ENCODE data around the gene GOLGA6L6.
"Not testable (repeated sequence)": the region's sequence is repeated elsewhere in the genome, so short reads cannot be mapped to it uniquely, and the experiment has no call there.

GOLGA6L6 gene, protein sequence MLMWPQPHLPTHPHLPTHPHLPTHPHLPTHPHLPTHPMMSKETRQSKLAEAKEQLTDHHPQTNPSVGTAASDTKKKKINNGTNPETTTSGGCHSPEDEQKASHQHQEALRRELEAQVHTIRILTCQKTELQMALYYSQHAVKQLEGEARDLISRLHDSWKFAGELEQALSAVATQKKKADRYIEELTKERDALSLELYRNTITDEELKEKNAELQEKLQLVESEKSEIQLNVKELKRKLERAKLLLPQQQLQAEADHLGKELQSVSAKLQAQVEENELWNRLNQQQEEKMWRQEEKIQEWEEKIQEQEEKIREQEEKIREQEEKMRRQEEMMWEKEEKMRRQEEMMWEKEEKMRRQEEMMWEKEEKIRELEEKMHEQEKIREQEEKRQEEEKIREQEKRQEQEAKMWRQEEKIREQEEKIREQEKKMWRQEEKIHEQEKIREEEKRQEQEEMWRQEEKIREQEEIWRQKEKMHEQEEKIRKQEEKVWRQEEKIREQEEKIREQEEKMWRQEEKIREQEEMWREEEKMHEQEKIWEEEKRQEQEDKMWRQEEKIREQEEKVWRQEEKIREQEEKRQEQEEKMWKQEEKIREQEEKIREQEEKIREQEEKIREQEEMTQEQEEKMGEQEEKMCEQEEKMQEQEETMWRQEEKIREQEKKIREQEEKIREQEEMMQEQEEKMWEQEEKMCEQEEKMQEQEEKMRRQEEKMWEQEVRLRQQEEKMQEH

DNA sequence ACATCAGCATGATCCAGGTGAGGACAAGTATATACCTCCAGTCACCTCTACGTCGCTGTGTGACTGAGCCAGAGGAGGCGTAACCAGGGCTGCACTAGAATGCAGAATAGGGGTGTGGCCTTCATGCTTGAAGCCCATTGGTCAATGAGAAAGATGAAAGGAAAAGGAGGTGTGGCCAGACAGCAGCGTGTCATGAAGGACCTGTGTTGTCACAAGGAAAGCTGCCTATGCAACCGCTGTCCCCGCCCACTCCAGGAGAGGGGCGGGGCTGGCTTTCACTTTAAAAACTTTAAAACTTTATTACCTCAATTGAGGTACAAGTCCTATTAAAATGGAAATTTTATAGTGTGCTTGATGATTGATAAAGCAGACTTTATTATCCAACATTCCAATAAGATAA lies at the start of gene GOLGA6L6:
Gene GOLGA6L6, minus strand, starts transcription at position 101 of the 400 bp plus-strand sequence. Its CDS starts 91 bp downstream, at position 10.
- not testable (repeated sequence) for DNase-seq (ENCODE audit: low spot score)

GRCh38 chr15:20590069-20590468 lies 48.5 kb upstream of the GOLGA6L6 start:
- not testable (repeated sequence) for DNase-seq (ENCODE audit: low spot score)

- DNase-seq (ENCODE audit: low spot score), result not testable (repeated sequence)
Measured at GRCh38 chr15:20586821-20587220, 45.2 kb upstream of the GOLGA6L6 start.

- DNase-seq (ENCODE audit: low spot score), result not testable (repeated sequence)
Measured at GRCh38 chr15:20582726-20583115, 41.1 kb upstream of the GOLGA6L6 start.

- DNase-seq (ENCODE audit: low spot score), result not testable (repeated sequence)
Measured at GRCh38 chr15:20582109-20582725, 40.6 kb upstream of the GOLGA6L6 start.

DNA sequence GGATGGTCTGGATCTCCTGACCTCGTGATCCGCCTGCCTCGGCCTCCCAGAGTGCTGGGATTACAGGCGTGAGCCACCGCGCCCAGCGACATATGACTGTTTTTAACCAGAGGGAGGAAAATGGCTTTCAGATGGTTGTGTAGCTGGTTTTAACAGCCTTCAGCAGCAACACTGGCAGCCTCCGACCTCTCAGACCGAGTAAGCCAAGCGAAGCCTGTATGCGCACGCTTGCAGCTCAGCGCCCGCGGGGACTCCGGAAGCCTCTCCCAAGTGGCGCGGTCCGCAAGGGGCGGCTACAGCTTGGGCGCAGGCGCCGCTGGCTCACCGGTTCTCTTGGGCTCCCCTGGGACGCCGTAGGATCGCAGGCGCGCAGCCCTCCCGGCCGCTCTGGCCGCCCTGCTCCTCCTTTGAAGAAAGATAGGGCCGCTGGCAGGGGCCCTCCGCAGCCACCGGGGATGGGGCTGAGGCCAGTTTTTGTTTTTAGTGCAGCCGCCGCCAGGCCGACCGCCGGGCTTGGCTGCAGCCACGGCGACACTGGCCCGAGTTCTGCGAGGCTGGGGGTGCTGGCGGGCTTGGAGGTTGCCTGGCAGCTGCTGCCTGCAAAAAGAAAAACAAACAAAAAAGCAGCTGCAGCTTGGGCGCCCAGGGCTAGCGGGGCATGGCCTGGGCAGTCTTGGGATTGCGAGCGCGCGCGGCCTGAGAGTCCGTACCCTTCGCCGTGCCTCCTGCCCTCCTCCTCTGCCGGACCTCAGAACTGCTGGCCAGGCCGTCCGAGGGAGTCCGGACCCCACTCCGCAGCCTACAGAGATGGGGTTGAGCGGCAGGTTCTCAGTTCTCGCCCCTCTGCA lies 39.9 kb upstream of the GOLGA6L6 start:
- not testable (repeated sequence) for DNase-seq (ENCODE audit: low spot score)

DNA sequence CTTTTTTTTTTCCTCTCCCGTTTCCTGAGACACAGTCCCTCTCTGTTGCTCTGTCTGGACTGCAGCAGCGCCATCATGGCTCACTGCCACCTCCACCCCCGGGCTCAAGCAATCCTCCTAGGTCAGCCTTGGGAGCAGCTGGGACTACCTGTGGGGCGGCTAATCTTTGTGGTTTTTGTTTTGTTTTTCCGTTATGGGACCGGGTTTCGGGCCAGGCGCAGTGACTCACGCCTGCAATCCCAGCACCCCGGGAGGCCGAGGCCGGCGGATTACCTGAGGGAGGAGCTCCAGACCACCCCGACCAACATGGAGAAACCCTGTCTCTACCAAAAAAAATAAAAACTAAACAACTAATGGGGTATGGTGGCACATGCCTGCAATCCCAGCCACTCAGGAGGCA lies 38.1 kb upstream of the GOLGA6L6 start:
- DNase-seq (ENCODE audit: low spot score), result not testable (repeated sequence)

DNA sequence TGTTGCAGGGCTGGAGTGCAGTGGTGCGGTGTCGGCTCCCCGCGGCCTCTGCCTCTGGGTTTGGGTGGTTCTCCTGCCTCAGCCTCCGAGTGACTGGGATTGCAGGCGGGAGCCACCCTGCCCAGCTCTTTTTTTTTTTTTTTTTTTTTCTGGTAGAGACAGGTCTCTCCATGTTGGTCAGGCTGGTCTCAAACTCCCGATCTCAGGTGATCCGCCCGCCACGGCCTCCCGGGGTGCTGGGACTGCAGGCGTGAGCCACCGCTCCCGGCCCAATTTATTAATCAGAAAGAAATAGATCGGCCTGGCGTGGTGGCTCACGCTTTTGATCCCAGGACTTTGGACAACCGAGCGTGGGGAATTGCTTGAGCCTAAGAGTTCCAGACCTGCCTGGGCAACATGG lies 9.7 kb upstream of the GOLGA6L6 start:
- DNase-seq (ENCODE audit: low spot score), result not testable (repeated sequence)

GRCh38 chr15:20505926-20506658 lies 35.5 kb downstream of the GOLGA6L6 start:
- DNase-seq (ENCODE audit: low spot score), result not testable (repeated sequence)

- not testable (repeated sequence) for DNase-seq (ENCODE audit: low spot score)
Measured at GRCh38 chr15:20502839-20503238, 38.8 kb downstream of the GOLGA6L6 start.

DNA sequence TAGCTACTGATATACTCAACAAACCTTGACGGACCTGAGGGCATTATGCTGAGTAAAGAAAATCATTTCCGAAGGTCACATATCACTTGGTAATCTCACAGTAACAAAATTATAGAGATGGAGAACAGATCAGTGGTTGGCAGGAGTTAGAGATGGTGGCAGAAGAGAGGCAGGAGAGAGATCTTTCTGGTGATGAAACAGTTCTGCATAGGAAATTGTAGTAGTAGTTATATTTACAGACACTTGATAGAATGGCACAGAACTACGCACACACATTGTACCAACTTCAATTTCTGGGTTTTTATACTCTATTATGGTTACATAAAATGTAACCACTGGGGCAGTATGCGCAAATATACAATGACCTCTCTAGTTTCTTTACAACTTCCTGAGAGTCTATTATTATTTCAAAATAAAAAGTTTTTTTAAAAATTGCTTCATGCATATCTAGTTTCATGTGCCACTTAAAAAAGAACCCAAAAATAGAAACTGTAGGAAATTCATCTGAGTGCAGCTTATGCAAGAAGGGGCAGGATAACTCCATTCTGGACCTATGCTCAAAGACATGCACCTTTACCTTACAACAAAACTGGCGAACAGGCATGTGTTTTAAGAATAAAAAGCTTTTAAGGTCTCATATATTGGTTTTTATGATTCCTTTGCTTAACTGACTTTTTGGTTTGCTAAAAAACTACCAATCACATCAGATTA lies 39.9 kb downstream of the GOLGA6L6 start:
- not testable (repeated sequence) for DNase-seq (ENCODE audit: low spot score)

- DNase-seq (ENCODE audit: low spot score), result peak; percentile 0
Measured at GRCh38 chr15:20497781-20498180, 43.8 kb downstream of the GOLGA6L6 start.

- DNase-seq (ENCODE audit: low spot score), result not testable (repeated sequence)
Measured at GRCh38 chr15:20493035-20493434, 48.6 kb downstream of the GOLGA6L6 start.

DNA sequence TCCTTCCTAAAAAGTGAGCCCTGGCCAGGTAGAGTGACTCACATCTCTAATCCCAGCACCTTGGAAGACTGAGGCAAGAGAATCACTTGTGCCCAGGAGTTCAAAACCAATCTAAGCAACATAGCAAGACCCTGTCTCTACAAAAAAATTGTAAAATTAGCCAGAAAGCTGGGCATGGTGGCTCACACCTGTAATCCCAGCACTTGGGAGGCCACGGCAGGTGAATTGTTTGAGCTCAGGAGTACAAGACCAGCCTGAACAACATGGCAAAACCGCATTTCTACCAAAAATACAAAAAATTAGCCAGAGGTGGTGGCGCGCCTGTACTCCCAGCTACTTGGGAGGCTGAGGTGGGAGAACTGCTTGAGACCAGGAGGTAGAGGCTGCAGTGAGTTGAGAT lies 49.0 kb downstream of the GOLGA6L6 start:
- DNase-seq (ENCODE audit: low spot score), result not testable (repeated sequence)

GRCh38 chr15:20489320-20489719 lies 52.3 kb downstream of the GOLGA6L6 start:
- not testable (repeated sequence) for DNase-seq (ENCODE audit: low spot score)

Data from kidney tubule cell (primary cell).